ENCODE results near the gene IQCF6.
"Not testable (repeated sequence)": the region's sequence is repeated elsewhere in the genome, so short reads cannot be mapped to it uniquely, and the experiment has no call there.

The IQCF6 gene

DNA sequence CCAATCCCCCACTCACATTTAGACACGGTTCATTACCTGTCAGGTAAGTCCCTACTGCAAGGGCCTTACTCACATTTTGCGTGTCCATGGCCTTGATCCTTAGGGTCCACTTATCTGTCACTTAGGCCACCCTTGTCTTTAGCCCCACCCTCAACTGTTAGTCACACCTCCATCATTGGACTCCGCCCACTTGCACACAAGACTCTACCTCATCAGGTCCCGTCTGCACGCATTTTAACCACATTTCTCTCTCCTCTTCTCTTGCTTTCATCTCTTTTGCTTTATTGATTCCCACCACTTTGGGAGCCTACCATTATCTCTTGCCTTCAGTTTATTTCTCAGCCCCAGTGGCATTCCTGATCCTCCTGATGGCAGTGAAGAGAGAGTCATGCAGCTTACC is at the start of gene IQCF6:
IQCF6 (minus strand) TSS at position 101 of the 400 bp plus-strand sequence; CDS start at position 88, 13 bp downstream.
- no peak for DNase-seq

GRCh38 chr3:51828297-51828696 is 49.3 kb upstream of the IQCF6 start:
- no peak for DNase-seq

- no peak for DNase-seq
Observed at GRCh38 chr3:51819709-51820406, 40.8 kb upstream of the IQCF6 start.

GRCh38 chr3:51819151-51819550 is 40.1 kb upstream of the IQCF6 start:
- no peak for DNase-seq

DNA sequence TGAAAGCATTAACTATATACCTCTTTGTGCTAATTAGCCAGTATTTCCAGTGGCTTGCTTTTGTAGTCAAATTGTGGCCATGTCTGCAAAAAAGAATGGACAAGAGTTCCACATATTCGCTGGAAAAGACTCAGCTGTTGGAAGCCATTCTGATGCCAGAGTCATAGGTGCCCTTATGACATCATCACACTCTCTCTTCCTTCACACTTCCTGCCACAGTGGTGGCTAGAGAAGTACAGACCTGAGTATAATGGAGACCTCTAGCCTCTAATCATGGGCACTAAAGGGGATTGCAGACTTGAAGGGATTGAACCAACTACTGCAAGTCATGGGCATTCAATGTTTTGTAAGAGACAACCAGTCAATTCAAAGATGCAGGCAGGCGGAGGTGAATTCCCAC is 38.3 kb upstream of the IQCF6 start:
- DNase-seq, result no peak

GRCh38 chr3:51816723-51817122 is 37.7 kb upstream of the IQCF6 start:
- no peak for DNase-seq

GRCh38 chr3:51815614-51816013 is 36.6 kb upstream of the IQCF6 start:
- DNase-seq, result no peak

DNA sequence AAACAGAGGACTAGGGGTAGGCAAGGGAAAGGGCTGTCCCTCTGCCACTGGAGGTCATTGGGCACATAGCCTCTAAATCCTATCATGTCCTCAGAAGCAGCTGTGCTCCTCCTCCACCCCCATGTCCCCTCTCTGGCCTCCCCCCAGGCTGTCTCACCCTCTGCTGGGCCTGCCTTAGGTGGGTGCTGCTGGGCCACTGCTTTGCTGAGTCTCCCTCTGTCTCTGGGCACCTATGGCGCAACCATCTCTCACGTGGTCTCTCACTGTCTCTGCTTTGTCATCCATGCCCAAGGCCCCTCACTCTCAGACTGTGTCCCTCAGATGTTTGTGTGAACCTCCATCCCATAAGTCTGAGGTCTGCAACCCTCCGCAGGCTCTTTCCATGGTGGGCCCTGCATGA is 35.0 kb upstream of the IQCF6 start:
- no peak for DNase-seq

DNA sequence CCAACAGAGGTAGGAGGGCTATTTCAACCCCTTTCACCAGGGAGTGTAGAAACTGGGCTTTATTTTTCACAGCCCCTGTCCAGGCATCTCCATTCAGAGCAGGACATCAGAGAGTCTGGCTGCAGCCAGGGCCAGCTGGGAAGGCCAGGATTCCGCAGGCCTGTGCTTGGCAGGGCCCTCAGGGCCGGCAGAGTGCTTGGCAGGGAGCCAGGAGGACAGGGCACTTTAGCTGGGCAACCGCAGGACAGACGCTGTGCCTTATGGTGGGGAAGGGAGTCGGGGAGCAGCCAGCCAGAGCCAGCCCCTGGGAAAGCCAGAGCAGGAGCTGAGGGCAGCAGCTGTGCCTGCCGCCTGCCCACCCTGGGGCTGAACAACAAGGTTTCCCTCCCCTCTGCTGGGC is 34.5 kb upstream of the IQCF6 start:
- DNase-seq, result no peak

DNA sequence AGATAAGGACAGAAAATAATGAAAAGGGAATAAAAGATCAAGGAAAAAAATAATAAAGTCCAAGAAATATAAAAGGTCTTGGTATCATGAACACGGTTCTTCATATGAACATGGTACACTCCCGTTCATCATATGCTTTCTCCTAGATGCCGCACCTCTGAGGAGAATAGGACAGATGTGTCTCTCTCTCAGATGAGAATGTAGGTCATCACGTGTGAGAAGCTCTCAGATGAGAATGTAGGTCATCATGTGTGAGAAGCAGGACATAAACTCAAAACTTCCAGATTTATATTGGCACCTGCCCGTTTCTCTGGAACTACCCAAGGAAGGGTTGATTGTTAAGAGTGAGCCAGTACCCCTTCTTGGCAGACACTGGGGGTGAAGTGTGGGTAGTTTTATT is 29.9 kb upstream of the IQCF6 start:
- no peak for DNase-seq

- no peak for DNase-seq
Observed at GRCh38 chr3:51802106-51802703, 23.2 kb upstream of the IQCF6 start.

GRCh38 chr3:51800750-51801125 is 21.7 kb upstream of the IQCF6 start:
- DNase-seq, result no peak

DNA sequence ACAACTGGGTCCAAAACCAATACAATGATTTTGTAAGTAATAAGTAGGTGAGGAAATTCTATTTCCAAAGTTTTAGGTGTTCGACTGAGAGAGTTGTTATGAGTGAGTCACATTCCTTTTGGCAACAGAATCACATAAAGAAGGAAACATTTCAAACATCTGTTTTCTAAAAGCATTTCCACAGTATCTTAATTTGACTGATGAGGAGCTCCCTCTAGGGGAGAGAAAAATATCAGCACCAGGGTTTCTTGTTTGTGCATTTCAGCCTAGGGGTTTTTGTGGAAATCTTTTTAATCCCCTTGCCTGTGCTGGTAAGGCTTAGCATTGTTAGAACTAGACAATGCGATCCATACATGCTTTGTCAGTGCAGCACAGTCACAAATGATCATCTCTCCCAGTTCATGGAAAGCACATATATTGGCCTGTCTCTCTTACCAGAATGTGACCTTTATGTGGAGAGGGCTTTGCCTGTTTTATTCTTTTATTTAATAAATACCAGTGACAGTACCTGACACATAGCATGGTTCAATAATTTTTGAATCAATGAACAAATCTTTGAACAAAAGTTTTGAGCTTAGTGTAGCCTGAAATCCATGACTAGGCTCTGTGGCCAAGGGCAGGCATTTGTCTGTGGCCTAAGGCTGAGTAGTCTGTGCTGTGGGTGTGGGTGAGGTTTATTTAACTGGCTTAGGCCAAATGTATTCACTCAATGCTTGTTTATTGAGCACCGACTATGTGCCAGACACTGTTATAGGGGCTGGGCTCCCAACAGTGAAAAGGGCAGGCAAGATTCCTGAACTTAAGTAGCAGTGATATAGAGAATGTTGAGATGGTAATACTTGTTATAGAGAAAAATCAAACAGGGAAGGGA is 21.1 kb upstream of the IQCF6 start:
- peak; percentile 71 for DNase-seq

GRCh38 chr3:51798411-51798963 is 19.4 kb upstream of the IQCF6 start:
- DNase-seq, result no peak

- no peak for DNase-seq
Observed at GRCh38 chr3:51796854-51797253, 17.8 kb upstream of the IQCF6 start.

DNA sequence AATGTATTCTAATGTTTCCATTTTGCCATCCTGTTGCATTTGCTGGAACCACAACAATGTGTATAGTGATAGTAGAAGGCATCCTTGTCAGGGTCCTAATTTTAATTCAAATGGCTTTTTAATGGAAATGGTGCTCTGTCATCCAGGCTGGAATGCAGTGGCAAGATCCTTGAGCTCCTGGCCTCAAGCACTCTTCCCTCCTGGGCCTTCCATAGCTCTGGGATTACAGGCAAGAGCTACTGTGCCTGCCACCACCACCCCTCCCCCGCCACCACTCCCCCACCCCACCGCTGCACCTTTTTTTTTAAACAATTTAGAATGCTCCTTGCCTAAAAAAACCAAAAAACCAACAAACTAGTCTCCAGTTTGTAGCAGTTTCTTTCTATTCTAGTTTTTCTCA is 15.2 kb upstream of the IQCF6 start:
- no peak for DNase-seq

- no peak for DNase-seq
Observed at GRCh38 chr3:51792206-51792605, 13.2 kb upstream of the IQCF6 start.

- DNase-seq, result no peak
Observed at GRCh38 chr3:51789437-51789836, 10.4 kb upstream of the IQCF6 start.

GRCh38 chr3:51787576-51787975 is 8.5 kb upstream of the IQCF6 start:
- DNase-seq, result not testable (repeated sequence)

- no peak for DNase-seq
Observed at GRCh38 chr3:51786267-51786666, 7.2 kb upstream of the IQCF6 start.

GRCh38 chr3:51778554-51778953 is 483 bp downstream of the IQCF6 start:
- no peak for DNase-seq

DNA sequence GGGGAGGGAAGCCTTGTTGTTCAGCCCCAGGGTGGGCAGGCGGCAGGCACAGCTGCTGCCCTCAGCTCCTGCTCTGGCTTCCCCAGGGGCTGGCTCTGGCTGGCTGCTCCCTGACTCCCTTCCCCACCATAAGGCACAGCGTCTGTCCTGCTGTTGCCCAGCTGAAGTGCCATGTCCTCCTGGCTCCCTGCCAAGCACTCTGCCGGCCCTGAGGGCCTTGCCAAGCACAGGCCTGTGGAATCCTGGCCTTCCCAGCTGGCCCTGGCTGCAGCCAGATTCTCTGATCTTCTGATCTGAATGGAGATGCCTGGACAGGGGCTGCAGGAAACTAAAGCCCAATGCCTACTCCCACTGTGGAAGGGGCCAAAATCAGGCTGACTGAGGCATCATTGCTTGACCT is 1.1 kb downstream of the IQCF6 start:
- no peak for DNase-seq

DNA sequence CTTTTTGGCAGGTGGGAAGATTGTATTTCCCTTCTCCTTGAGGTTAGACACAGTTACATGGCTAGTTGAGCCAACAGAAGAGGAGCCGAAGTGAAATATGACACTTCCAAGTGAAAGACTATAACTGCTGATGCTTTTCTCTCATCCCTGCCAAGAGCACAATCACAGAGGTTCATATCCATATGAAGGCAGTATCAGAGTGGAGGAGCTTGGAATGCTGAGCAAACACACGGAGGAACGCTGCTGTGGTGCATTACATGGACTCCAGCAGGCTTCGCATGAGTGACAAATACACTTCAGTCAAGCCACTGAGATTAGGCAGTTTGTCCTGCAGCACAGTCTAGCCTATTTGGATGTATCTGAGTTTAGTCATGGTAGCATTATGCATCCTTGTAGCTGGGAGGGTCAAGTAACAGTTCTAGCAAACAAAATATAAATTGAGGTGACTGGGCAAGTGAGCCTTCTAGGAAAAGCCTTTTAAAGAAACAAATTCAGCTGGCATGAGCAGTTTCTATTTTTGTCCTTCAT is 5.4 kb downstream of the IQCF6 start:
- no peak for DNase-seq
